HCT116 (cell line): ENCODE results near the gene RPS2. TPM values are rescaled to one million over a fixed set of nuclear protein-coding genes. Genes with fewer than 3 reads are reported as not detected.

ENCODE experiments used
- ATAC-seq: fragments of 200-7000 bp; cut with Tn5 transposase; 2 replicates; pipeline ENCODE4 v1.9.1; 2020; ENCODE audit warnings: mild to moderate bottlenecking, moderate library complexity
- BruUV-seq: library from RNA; stranded (reverse); fragments of 400-500 nt; replicated peaks from 2 replicates; lab custom pipeline; 2021; lab: Mats Ljungman, UMichigan
- CTCF ChIA-PET: fragments of 300-600 bp; sonication (Branson Sonifier 250); formaldehyde crosslinking; loops from one replicate; lab custom pipeline; 2021; ENCODE audit warnings: antibody characterized with exemption; lab: Charles Lee
- POLR2A ChIA-PET: fragments of 300-600, 350-600 bp; sonication (Branson Sonifier 250); formaldehyde crosslinking; loops from one replicate; lab custom pipeline; 2021; ENCODE audit warnings: antibody characterized with exemption; lab: Charles Lee
- RAD21 ChIA-PET, 2 experiments: fragments of 300-600 bp; sonication (Branson Sonifier 250); formaldehyde crosslinking; loops; one replicate each; lab custom pipeline; 2023; ENCODE audit warnings: low total read pairs in 2 of 2; ENCODE audit not compliant: uncharacterized antibody in 2 of 2, unreplicated experiment in 2 of 2, low non-redundant PET in 1 of 2; lab: Charles Lee
- DNase-seq: peaks from one replicate; pipeline ENCODE4 v3.0.0-alpha.2; 2010; ENCODE audit warnings: low read depth, low spot score
- H2AFZ ChIP-seq: fragments of 200-600 bp; shearing (Covaris generic), sonication (generic); 2 replicates; pipeline ENCODE4 v1.6.1; 2017; ENCODE audit warnings: low read depth, mixed run types, mixed read lengths, antibody characterized with exemption, low read length; ENCODE audit not compliant: poor library complexity, severe bottlenecking
- H3K27ac ChIP-seq: 2 replicates; pipeline ENCODE4 v1.5.1; 2012; ENCODE audit warnings: low read depth, low read length
- H3K27me3 ChIP-seq: fragments of 200-600 bp; sonication (generic); 2 replicates; pipeline ENCODE4 v1.6.1; 2016; ENCODE audit warnings: mixed run types, low read length, mixed read lengths; ENCODE audit not compliant: insufficient read depth
- H3K36me3 ChIP-seq, 2 experiments: fragments of 200-500 bp in 1 of 2; fragments of 200-600 bp in 1 of 2; sonication (Bioruptor generic) in 1 of 2; sonication (generic) in 1 of 2; 2 replicates each; pipeline versions ENCODE4 v1.5.1 to v1.6.1; 2014 to 2016; ENCODE audit warnings: low read length in 2 of 2, inconsistent platforms in 1 of 2, mixed read lengths in 1 of 2, mixed run types in 1 of 2; ENCODE audit not compliant: insufficient read depth in 2 of 2, control insufficient read depth in 1 of 2
- H3K4me1 ChIP-seq, 2 experiments: fragments of 200-600 bp in 1 of 2; sonication (generic) in 1 of 2; 2 replicates each; pipeline versions ENCODE4 v1.5.1 to v1.6.1; 2012 to 2017; ENCODE audit warnings: low read length in 2 of 2, inconsistent platforms in 1 of 2, mild to moderate bottlenecking in 1 of 2, mixed read lengths in 1 of 2, mixed run types in 1 of 2, moderate library complexity in 1 of 2; ENCODE audit not compliant: insufficient read depth in 2 of 2, control insufficient read depth in 1 of 2
- H3K4me2 ChIP-seq: fragments of 200-600 bp; sonication (generic); 2 replicates; pipeline ENCODE4 v1.6.1; 2017; ENCODE audit warnings: mixed run types, low read length, mixed read lengths
- H3K4me3 ChIP-seq, 2 experiments: fragments of 200-600 bp in 1 of 2; sonication (generic) in 1 of 2; replicated peaks in 1 of 2; 2 replicates each; pipeline ENCODE4 v1.5.1; 2011 to 2016; ENCODE audit warnings: low read length in 2 of 2, control low read depth in 1 of 2, low read depth in 1 of 2, mild to moderate bottlenecking in 1 of 2, mixed read lengths in 1 of 2, mixed run types in 1 of 2
- H3K79me2 ChIP-seq: fragments of 200-600 bp; sonication (generic); 2 replicates; pipeline ENCODE4 v1.6.1; 2017; ENCODE audit warnings: mild to moderate bottlenecking, mixed run types, low read length, moderate library complexity, mixed read lengths; ENCODE audit not compliant: insufficient read depth
- H3K9ac ChIP-seq: fragments of 200-600 bp; sonication (generic); 2 replicates; pipeline ENCODE4 v1.6.1; 2016; ENCODE audit warnings: low read length, mixed read lengths
- H3K9me2 ChIP-seq: fragments of 200-600 bp; sonication (generic), shearing (Covaris generic); 2 replicates; pipeline ENCODE4 v1.6.1; 2017; ENCODE audit warnings: mixed run types, mild to moderate bottlenecking, moderate library complexity; ENCODE audit not compliant: insufficient read depth
- H3K9me3 ChIP-seq, 2 experiments: fragments of 200-500 bp in 1 of 2; fragments of 200-600 bp in 1 of 2; sonication (Bioruptor generic) in 1 of 2; sonication (generic) in 1 of 2; 2 replicates each; pipeline ENCODE4 v1.6.1; 2014 to 2017; ENCODE audit warnings: low read length in 2 of 2, mixed read lengths in 2 of 2, inconsistent platforms in 1 of 2, low read depth in 1 of 2, mild to moderate bottlenecking in 1 of 2, mixed run types in 1 of 2, moderate library complexity in 1 of 2; ENCODE audit not compliant: control insufficient read depth in 1 of 2, insufficient read depth in 1 of 2
- H4K20me1 ChIP-seq: fragments of 200-600 bp; sonication (generic), shearing (Covaris generic); 2 replicates; pipeline ENCODE4 v1.6.1; 2017; ENCODE audit warnings: mixed run types, mild to moderate bottlenecking, moderate library complexity; ENCODE audit not compliant: insufficient read depth
- EGR1 ChIP-seq: IDR thresholded peaks from 2 replicates; pipeline ENCODE4 v1.6.1; 2012; ENCODE audit warnings: low read depth
- JUND ChIP-seq: IDR thresholded peaks from 2 replicates; pipeline ENCODE4 v1.6.1; 2012
- POLR2A ChIP-seq: IDR thresholded peaks from 2 replicates; pipeline ENCODE4 v1.7.0; 2011; ENCODE audit warnings: borderline replicate concordance; ENCODE audit not compliant: insufficient read depth, insufficient read length; ENCODE audit errors: extremely low read depth
- SIN3A ChIP-seq: IDR thresholded peaks from 2 replicates; pipeline ENCODE4 v1.6.1; 2012; ENCODE audit warnings: low read depth
- ZNF274 ChIP-seq: fragments of 200-500 bp; sonication (Bioruptor generic); IDR thresholded peaks from 2 replicates; pipeline ENCODE4 v1.6.1; 2014; ENCODE audit warnings: mild to moderate bottlenecking, low read depth, low read length, inconsistent platforms
- intact Hi-C: fragments of 100-400 bp; cut with micrococcal nuclease; formaldehyde crosslinking; loops from 2 replicates; pipeline ENCODE4 v1.10.0; 2022
- total RNA-seq: library from RNA; stranded (reverse); gene quantifications from one replicate; pipeline ENCODE4 v1.2.1, GENCODE V29; 2021; ENCODE audit not compliant: unreplicated experiment
- TF ChIP-seq, protein P1 (sequence below): IDR thresholded peaks from 2 replicates; pipeline ENCODE4 v1.6.1; 2012
- TF ChIP-seq, protein P2 (sequence below): IDR thresholded peaks from 2 replicates; pipeline ENCODE4 v1.6.1; 2012; ENCODE audit warnings: low read depth

RPS2 gene
- total RNA-seq, 1 experiment from 2014 or later: 6,265 TPM

GRCh38 chr16:1981398-1981836 is 16.8 kb upstream of the RPS2 start, which contains the start of gene NOXO1:
Gene NOXO1, minus strand, starts transcription at chr16:1981469. Its CDS starts 290 bp downstream, at chr16:1981179.
- Histone ChIP-seq H3K4me3 (peak within 1 kb of the TSS; percentile 60 to 65), H3K4me2 (peak within 1 kb of the TSS; percentile 97), H3K36me3 (peaks cover 6 to 22% of the 10 kb centered on the region in 2 experiments; a peak in 2 of 4 replicates), H3K27ac (peak within 1 kb of the TSS; percentile 88), H4K20me1 (no peaks in the 10 kb centered on the region), H3K9me2 (no peaks in the 10 kb centered on the region), H3K27me3 (no peaks in the 10 kb centered on the region), H3K4me1 (peaks cover 49 to 76% of the 10 kb centered on the region in 2 experiments), H3K9ac (peak within 1 kb of the TSS; percentile 84), H3K79me2 (peaks cover 20% of the 10 kb centered on the region), H3K9me3 (no peaks in the 10 kb centered on the region), H2AFZ (no peak within 1 kb of the TSS)
- BruUV-seq: no TSS peak
- intact Hi-C loops: no loop called here
- no peak for TF ChIP-seq SIN3A
- TF ChIP-seq EGR1: no peak
- TF ChIP-seq JUND: no peak
- TF ChIP-seq ZNF274: no peak
- TF ChIP-seq, protein P1, sequence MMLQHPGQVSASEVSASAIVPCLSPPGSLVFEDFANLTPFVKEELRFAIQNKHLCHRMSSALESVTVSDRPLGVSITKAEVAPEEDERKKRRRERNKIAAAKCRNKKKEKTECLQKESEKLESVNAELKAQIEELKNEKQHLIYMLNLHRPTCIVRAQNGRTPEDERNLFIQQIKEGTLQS: no peak
- CTCF ChIA-PET: no interaction called here
- DNase-seq (no peak), ATAC-seq (no peak)
- POLR2A ChIA-PET: interaction anchor here (0.8 to 12.5 kb wide), 3 partner anchors 10 to 21 kb away, joined by 3 to 104 read pairs (median 3); partner anchors contain the start of genes RNF151, RPS2 and TBL3
- RAD21 ChIA-PET: no interaction called here

GRCh38 chr16:1980770-1981087 is 16.1 kb upstream of the RPS2 start:
- intact Hi-C loops: no loop called here
- POLR2A ChIA-PET: interaction anchor here (2.0 to 12.5 kb wide), 3 partner anchors 15 to 174 kb away, joined by 5 to 104 read pairs (median 14); partner anchors contain the start of genes NDUFB10, RNF151, RPS2 and TRAF7

More at GRCh38 chr16:1980770-1981087, 16.1 kb upstream of the RPS2 start:
- DNase-seq (no peak), ATAC-seq (no peak)
- Histone ChIP-seq H4K20me1 (no peaks in the 10 kb centered on the region), H3K9me2 (no peaks in the 10 kb centered on the region), H3K27ac (peak overlapping the region; percentile 88; the same call in 1 of the 2 replicates), H3K9me3 (no peaks in the 10 kb centered on the region), H3K79me2 (peaks cover 15% of the 10 kb centered on the region), H3K4me3 (peak overlapping the region; percentile 60 to 65), H3K27me3 (no peaks in the 10 kb centered on the region), H3K4me1 (peaks cover 49 to 74% of the 10 kb centered on the region in 2 experiments), H3K36me3 (peaks cover 1 to 22% of the 10 kb centered on the region in 2 experiments; a peak in 2 of 4 replicates), H3K9ac (peak overlapping the region; percentile 84), H2AFZ (no peak overlapping the region), H3K4me2 (peak overlapping the region; percentile 97)
- CTCF ChIA-PET: no interaction called here
- RAD21 ChIA-PET: no interaction called here
- no TSS peak for BruUV-seq
- peak; percentile 13 for TF ChIP-seq POLR2A
- TF ChIP-seq, protein P2, sequence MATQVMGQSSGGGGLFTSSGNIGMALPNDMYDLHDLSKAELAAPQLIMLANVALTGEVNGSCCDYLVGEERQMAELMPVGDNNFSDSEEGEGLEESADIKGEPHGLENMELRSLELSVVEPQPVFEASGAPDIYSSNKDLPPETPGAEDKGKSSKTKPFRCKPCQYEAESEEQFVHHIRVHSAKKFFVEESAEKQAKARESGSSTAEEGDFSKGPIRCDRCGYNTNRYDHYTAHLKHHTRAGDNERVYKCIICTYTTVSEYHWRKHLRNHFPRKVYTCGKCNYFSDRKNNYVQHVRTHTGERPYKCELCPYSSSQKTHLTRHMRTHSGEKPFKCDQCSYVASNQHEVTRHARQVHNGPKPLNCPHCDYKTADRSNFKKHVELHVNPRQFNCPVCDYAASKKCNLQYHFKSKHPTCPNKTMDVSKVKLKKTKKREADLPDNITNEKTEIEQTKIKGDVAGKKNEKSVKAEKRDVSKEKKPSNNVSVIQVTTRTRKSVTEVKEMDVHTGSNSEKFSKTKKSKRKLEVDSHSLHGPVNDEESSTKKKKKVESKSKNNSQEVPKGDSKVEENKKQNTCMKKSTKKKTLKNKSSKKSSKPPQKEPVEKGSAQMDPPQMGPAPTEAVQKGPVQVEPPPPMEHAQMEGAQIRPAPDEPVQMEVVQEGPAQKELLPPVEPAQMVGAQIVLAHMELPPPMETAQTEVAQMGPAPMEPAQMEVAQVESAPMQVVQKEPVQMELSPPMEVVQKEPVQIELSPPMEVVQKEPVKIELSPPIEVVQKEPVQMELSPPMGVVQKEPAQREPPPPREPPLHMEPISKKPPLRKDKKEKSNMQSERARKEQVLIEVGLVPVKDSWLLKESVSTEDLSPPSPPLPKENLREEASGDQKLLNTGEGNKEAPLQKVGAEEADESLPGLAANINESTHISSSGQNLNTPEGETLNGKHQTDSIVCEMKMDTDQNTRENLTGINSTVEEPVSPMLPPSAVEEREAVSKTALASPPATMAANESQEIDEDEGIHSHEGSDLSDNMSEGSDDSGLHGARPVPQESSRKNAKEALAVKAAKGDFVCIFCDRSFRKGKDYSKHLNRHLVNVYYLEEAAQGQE: no peak
- no peak for TF ChIP-seq SIN3A
